ENCODE measurements around the gene AP1B1.

DNA sequence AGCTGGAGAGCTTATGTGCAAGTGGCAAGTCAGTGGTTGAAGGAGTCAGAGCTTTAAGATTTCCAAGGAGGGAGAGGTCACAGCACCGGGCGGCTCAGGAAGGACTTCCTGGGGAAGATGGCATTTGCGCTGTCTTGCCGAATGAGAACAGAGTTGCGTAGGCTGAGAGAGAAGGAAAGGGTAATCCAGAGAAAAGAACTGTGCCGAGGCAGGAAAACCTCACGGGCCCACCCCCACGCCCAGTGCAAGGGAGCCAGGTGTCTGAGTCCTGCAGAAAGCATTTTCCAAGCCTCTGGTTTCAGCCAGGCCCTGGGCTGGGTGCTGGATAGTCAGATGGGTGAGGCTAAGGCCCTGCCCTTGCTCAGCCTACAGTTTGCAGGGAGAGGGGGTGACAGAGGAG, 3.2 kb upstream of the AP1B1 start:
- TF ChIP-seq CTCF (conservative IDR thresholded peaks at IDR 0.05 in 1 of 2, IDR thresholded peaks at IDR 0.05 in 1 of 2; ENCODE audit: low read depth in 1 of 2, low read length in 2 of 2) (no peak), EZH2 (IDR thresholded peaks at IDR 0.05; ENCODE audit: low read length, missing control alignments) (no peak)
